ENCODE data around the gene TMPRSS6.

TMPRSS6 gene

DNA sequence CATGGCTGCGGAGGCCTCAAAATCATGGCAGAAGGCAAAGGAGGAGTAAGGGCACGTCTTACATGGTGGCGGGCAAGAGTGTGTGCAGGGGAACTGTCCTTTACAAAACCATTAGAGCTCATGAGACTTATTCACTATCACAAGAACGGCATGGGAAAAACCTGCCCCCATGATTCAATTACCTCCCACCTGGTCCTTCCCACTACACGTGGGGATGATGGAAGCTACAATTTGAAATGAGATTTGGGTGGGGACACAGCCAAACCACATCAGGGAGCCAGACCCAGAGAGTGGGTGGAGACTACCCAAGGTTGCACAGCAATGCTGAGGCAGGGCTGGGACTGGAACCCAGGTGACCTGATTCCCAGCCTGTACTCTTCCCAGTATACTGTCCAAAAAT is 8.6 kb upstream of the TMPRSS6 start:
- DNase-seq (ENCODE audit: low read depth), result no peak
- TF ChIP-seq, protein P1, sequence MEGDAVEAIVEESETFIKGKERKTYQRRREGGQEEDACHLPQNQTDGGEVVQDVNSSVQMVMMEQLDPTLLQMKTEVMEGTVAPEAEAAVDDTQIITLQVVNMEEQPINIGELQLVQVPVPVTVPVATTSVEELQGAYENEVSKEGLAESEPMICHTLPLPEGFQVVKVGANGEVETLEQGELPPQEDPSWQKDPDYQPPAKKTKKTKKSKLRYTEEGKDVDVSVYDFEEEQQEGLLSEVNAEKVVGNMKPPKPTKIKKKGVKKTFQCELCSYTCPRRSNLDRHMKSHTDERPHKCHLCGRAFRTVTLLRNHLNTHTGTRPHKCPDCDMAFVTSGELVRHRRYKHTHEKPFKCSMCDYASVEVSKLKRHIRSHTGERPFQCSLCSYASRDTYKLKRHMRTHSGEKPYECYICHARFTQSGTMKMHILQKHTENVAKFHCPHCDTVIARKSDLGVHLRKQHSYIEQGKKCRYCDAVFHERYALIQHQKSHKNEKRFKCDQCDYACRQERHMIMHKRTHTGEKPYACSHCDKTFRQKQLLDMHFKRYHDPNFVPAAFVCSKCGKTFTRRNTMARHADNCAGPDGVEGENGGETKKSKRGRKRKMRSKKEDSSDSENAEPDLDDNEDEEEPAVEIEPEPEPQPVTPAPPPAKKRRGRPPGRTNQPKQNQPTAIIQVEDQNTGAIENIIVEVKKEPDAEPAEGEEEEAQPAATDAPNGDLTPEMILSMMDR (IDR thresholded peaks at IDR 0.05; ENCODE audit: insufficient read depth, low read depth, low read length, missing control alignments), result no peak
- H3K4me3 ChIP-seq (ENCODE audit: low read depth, low read length), result no peak overlapping the region

DNA sequence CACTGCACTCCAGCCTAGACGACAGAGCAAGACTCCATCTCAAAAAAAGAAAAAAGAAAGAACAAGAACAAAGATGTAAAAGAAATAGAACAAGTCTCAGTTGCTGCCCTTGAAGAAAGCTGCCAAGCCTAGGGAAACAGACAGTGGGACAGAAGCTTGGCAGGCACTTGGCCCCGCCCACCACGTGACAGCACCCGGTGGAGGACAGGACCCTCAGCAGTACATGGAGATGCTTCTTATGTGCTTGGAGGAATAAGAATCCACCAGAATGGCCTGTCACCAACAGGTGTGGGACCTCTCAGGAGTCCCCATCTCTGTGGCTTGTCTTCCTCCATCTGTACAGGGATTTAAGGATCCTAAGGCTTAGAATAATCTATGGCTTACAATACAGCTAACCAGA is 7.6 kb upstream of the TMPRSS6 start:
- no peak overlapping the region for H3K4me3 ChIP-seq (ENCODE audit: low read depth, low read length)
- DNase-seq (ENCODE audit: low read depth), result no peak
- TF ChIP-seq, protein P1 (IDR thresholded peaks at IDR 0.05; ENCODE audit: insufficient read depth, low read depth, low read length, missing control alignments), result no peak

- TF ChIP-seq, protein P1 (IDR thresholded peaks at IDR 0.05; ENCODE audit: insufficient read depth, low read depth, low read length, missing control alignments), result no peak
- H3K4me3 ChIP-seq (ENCODE audit: low read depth, low read length), result no peak overlapping the region
- DNase-seq (ENCODE audit: low read depth), result no peak
Observed at GRCh38 chr22:37115032-37115431, 5.5 kb upstream of the TMPRSS6 start.

DNA sequence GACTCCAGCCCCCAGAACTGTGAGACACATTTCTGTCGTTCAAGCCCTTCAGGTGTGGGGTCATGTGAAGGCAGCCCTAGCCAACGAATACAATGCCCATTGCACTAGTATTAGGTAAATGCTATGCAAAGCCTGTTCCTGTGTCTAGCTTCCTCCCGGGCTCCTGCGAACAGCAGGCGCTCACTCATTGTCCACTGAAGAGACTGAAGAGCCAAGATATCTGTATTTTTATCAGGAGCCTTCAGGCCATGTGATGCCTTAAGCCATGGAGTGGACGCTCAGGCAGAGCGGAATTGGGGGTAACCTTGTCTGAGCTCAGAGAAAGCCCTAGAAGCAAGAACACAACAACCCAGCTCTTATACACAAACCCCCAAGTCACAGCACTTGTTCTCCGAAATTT is 4.2 kb upstream of the TMPRSS6 start:
- no peak for DNase-seq (ENCODE audit: low read depth)
- TF ChIP-seq, protein P1 (IDR thresholded peaks at IDR 0.05; ENCODE audit: insufficient read depth, low read depth, low read length, missing control alignments), result no peak
- no peak overlapping the region for H3K4me3 ChIP-seq (ENCODE audit: low read depth, low read length)

- TF ChIP-seq, protein P1 (IDR thresholded peaks at IDR 0.05; ENCODE audit: insufficient read depth, low read depth, low read length, missing control alignments), result no peak
- no peak for DNase-seq (ENCODE audit: low read depth)
- no peak overlapping the region for H3K4me3 ChIP-seq (ENCODE audit: low read depth, low read length)
Observed at GRCh38 chr22:37112084-37112728, 2.7 kb upstream of the TMPRSS6 start.

GRCh38 chr22:37111156-37111717 is 1.7 kb upstream of the TMPRSS6 start:
- TF ChIP-seq, protein P1 (IDR thresholded peaks at IDR 0.05; ENCODE audit: insufficient read depth, low read depth, low read length, missing control alignments), result no peak
- no peak for DNase-seq (ENCODE audit: low read depth)
- H3K4me3 ChIP-seq (ENCODE audit: low read depth, low read length), result no peak overlapping the region
